ENCODE data around the gene EXPH5. TPM values are rescaled to one million over a fixed set of nuclear protein-coding genes. Genes with fewer than 3 reads are reported as not detected.

Gene EXPH5
- total RNA-seq, 2 donors from 2014 or later, result 1.4 to 2.8 TPM

GRCh38 chr11:108622341-108622740 lies 28.8 kb upstream of the EXPH5 start:
- Histone ChIP-seq H3K27ac (no peak overlapping the region), H3K36me3 (no peaks in the 10 kb centered on the region), H3K4me3 (no peak overlapping the region), H3K4me1 (no peaks in the 10 kb centered on the region), H3K9me3 (no peaks in the 10 kb centered on the region), H3K27me3 (no peaks in the 10 kb centered on the region)
- no peak for TF ChIP-seq CTCF (IDR thresholded peaks at IDR 0.05)
- DNase-seq (ENCODE audit: low spot score), result no peak

- H3K4me3 ChIP-seq, result no peak overlapping the region
- H3K4me1 ChIP-seq, result no peaks in the 10 kb centered on the region
- no peaks in the 10 kb centered on the region for H3K36me3 ChIP-seq
- no peaks in the 10 kb centered on the region for H3K27me3 ChIP-seq
- no peak overlapping the region for H3K27ac ChIP-seq
- no peak for TF ChIP-seq CTCF (IDR thresholded peaks at IDR 0.05)
- no peaks in the 10 kb centered on the region for H3K9me3 ChIP-seq
- DNase-seq (ENCODE audit: low spot score), result no peak
Measured at GRCh38 chr11:108620958-108621772, 27.6 kb upstream of the EXPH5 start.

- H3K4me3 ChIP-seq, result no peak overlapping the region
- no peaks in the 10 kb centered on the region for H3K9me3 ChIP-seq
- H3K27me3 ChIP-seq, result no peaks in the 10 kb centered on the region
- DNase-seq (ENCODE audit: low spot score), result no peak
- H3K4me1 ChIP-seq, result no peaks in the 10 kb centered on the region
- TF ChIP-seq CTCF (IDR thresholded peaks at IDR 0.05), result no peak
- H3K27ac ChIP-seq, result no peak overlapping the region
- no peaks in the 10 kb centered on the region for H3K36me3 ChIP-seq
Measured at GRCh38 chr11:108618529-108618928, 25.0 kb upstream of the EXPH5 start.

GRCh38 chr11:108617055-108617454 lies 23.5 kb upstream of the EXPH5 start:
- TF ChIP-seq CTCF (IDR thresholded peaks at IDR 0.05), result no peak
- Histone ChIP-seq H3K36me3 (no peaks in the 10 kb centered on the region), H3K27ac (no peak overlapping the region), H3K9me3 (no peaks in the 10 kb centered on the region), H3K4me3 (no peak overlapping the region), H3K27me3 (no peaks in the 10 kb centered on the region), H3K4me1 (no peaks in the 10 kb centered on the region)
- no peak for DNase-seq (ENCODE audit: low spot score)

GRCh38 chr11:108616549-108616948 lies 23.0 kb upstream of the EXPH5 start:
- DNase-seq (ENCODE audit: low spot score), result no peak
- Histone ChIP-seq H3K4me1 (no peaks in the 10 kb centered on the region), H3K9me3 (no peaks in the 10 kb centered on the region), H3K27ac (no peak overlapping the region), H3K27me3 (no peaks in the 10 kb centered on the region), H3K4me3 (no peak overlapping the region), H3K36me3 (no peaks in the 10 kb centered on the region)
- no peak for TF ChIP-seq CTCF (IDR thresholded peaks at IDR 0.05)

GRCh38 chr11:108614086-108614485 lies 20.5 kb upstream of the EXPH5 start:
- no peaks in the 10 kb centered on the region for H3K36me3 ChIP-seq
- H3K9me3 ChIP-seq, result no peaks in the 10 kb centered on the region
- no peak for TF ChIP-seq CTCF (IDR thresholded peaks at IDR 0.05)
- no peak overlapping the region for H3K27ac ChIP-seq
- no peak overlapping the region for H3K4me3 ChIP-seq
- H3K4me1 ChIP-seq, result no peaks in the 10 kb centered on the region
- no peaks in the 10 kb centered on the region for H3K27me3 ChIP-seq
- no peak for DNase-seq (ENCODE audit: low spot score)
